ENCODE data around the gene CDK14. TPM values are rescaled to one million over a fixed set of nuclear protein-coding genes. Genes with fewer than 3 reads are reported as not detected.
"Not testable (repeated sequence)": the region's sequence is repeated elsewhere in the genome, so short reads cannot be mapped to it uniquely, and the experiment has no call there.

The CDK14 gene
- total and polyA plus RNA-seq, 4 donors, result 60.9 to 126 (median 82.9) TPM

- no peaks in the 10 kb centered on the region for H3K9me3 ChIP-seq (ENCODE audit: control insufficient read depth, insufficient read depth, low read length)
- 40% methylated on average over 10 of the region's 11 CpGs for WGBS (ENCODE audit: insufficient coverage)
- H3K36me3 ChIP-seq (ENCODE audit: control insufficient read depth, insufficient read depth, low read length), result no peaks in the 10 kb centered on the region
- H3K27ac ChIP-seq (ENCODE audit: low read depth, low read length), result no peak overlapping the region
- H3K4me3 ChIP-seq (ENCODE audit: low read depth, low read length), result no peak overlapping the region
- peak in 4 of 6 donors; percentile 11 to 52 (median 39) for DNase-seq (ENCODE audit: low read depth in 4 of 6, low spot score in 6 of 6)
- peaks cover 4% of the 10 kb centered on the region for H3K4me1 ChIP-seq (ENCODE audit: control insufficient read depth, insufficient read depth, low read length)
- no peaks in the 10 kb centered on the region for H3K27me3 ChIP-seq (ENCODE audit: control insufficient read depth, insufficient read depth, low read length)
Observed at GRCh38 chr7:91168871-91169829, 573.0 kb downstream of the CDK14 start.

DNA sequence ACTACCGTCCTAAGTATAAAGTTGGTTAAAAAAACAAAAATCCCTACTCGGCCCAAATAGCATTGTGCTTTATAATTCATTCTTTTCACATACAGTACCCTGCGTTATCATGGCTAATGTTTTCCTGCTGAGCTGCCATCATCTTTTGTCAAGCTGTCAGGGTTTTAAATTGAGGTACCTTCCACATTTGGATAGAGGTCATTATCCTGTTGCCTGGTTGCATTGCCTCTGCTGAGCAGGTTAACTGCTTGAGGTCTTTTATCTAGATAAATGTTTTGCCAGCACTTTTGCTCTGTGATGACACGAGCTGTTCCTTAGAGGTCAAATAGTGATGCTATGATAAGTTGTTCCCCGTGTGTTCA lies 573.7 kb downstream of the CDK14 start:
- Histone ChIP-seq H3K4me3 (ENCODE audit: low read depth, low read length) (no peak overlapping the region), H3K36me3 (ENCODE audit: control insufficient read depth, insufficient read depth, low read length) (no peaks in the 10 kb centered on the region), H3K27ac (ENCODE audit: low read depth, low read length) (no peak overlapping the region), H3K27me3 (ENCODE audit: control insufficient read depth, insufficient read depth, low read length) (no peaks in the 10 kb centered on the region), H3K9me3 (ENCODE audit: control insufficient read depth, insufficient read depth, low read length) (no peaks in the 10 kb centered on the region), H3K4me1 (ENCODE audit: control insufficient read depth, insufficient read depth, low read length) (peaks cover 4% of the 10 kb centered on the region)
- peak in 1 of 6 donors; percentile 43 for DNase-seq (ENCODE audit: low read depth in 4 of 6, low spot score in 6 of 6)
- WGBS (ENCODE audit: insufficient coverage), result 44% methylated on average over 1 of the region's 5 CpGs

DNA sequence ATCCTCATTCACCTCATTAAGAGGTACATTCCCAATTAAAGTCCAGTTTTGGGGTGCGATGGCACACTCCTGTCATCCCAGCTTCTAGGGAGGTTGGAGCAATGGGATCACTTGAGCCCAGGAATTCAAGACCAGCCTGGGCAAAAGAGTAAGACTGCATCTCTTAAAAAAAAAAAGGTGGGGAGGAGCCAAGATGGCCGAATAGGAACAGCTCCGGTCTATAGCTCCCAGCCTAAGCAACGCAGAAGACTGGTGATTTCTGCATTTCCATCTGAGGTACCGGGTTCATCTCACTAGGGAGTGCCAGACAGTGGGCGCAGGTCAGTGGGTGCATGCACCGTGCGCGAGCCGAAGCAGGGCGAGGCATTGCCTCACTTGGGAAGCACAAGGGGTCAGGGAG lies 577.1 kb downstream of the CDK14 start:
- not testable (repeated sequence) for H3K36me3 ChIP-seq (ENCODE audit: control insufficient read depth, insufficient read depth, low read length); H3K9me3 ChIP-seq (ENCODE audit: control insufficient read depth, insufficient read depth, low read length); H3K4me1 ChIP-seq (ENCODE audit: control insufficient read depth, insufficient read depth, low read length); H3K27ac ChIP-seq (ENCODE audit: low read depth, low read length); H3K4me3 ChIP-seq (ENCODE audit: low read depth, low read length); H3K27me3 ChIP-seq (ENCODE audit: control insufficient read depth, insufficient read depth, low read length); DNase-seq (ENCODE audit: low read depth in 4 of 6, low spot score in 6 of 6)
- WGBS (ENCODE audit: insufficient coverage), result 100% methylated on average over 2 of the region's 11 CpGs

GRCh38 chr7:91180746-91181145 lies 584.6 kb downstream of the CDK14 start:
- WGBS (ENCODE audit: insufficient coverage), result no CpG with 5 or more reads among the region's 1 CpG
- Histone ChIP-seq H3K27ac (ENCODE audit: low read depth, low read length) (no peak overlapping the region), H3K36me3 (ENCODE audit: control insufficient read depth, insufficient read depth, low read length) (no peaks in the 10 kb centered on the region), H3K9me3 (ENCODE audit: control insufficient read depth, insufficient read depth, low read length) (peaks cover 3% of the 10 kb centered on the region), H3K4me1 (ENCODE audit: control insufficient read depth, insufficient read depth, low read length) (no peaks in the 10 kb centered on the region), H3K4me3 (ENCODE audit: low read depth, low read length) (no peak overlapping the region), H3K27me3 (ENCODE audit: control insufficient read depth, insufficient read depth, low read length) (no peaks in the 10 kb centered on the region)
- no peak for DNase-seq (ENCODE audit: low read depth in 4 of 6, low spot score in 6 of 6)

GRCh38 chr7:91181949-91182348 lies 585.8 kb downstream of the CDK14 start:
- Histone ChIP-seq H3K27ac (ENCODE audit: low read depth, low read length) (no peak overlapping the region), H3K36me3 (ENCODE audit: control insufficient read depth, insufficient read depth, low read length) (no peaks in the 10 kb centered on the region), H3K4me1 (ENCODE audit: control insufficient read depth, insufficient read depth, low read length) (no peaks in the 10 kb centered on the region), H3K9me3 (ENCODE audit: control insufficient read depth, insufficient read depth, low read length) (peaks cover 3% of the 10 kb centered on the region), H3K4me3 (ENCODE audit: low read depth, low read length) (no peak overlapping the region), H3K27me3 (ENCODE audit: control insufficient read depth, insufficient read depth, low read length) (no peaks in the 10 kb centered on the region)
- DNase-seq (ENCODE audit: low read depth in 4 of 6, low spot score in 6 of 6), result no peak

- DNase-seq (ENCODE audit: low read depth in 4 of 6, low spot score in 6 of 6), result no peak
- Histone ChIP-seq H3K27me3 (ENCODE audit: control insufficient read depth, insufficient read depth, low read length) (no peaks in the 10 kb centered on the region), H3K36me3 (ENCODE audit: control insufficient read depth, insufficient read depth, low read length) (no peaks in the 10 kb centered on the region), H3K9me3 (ENCODE audit: control insufficient read depth, insufficient read depth, low read length) (peaks cover 3% of the 10 kb centered on the region), H3K27ac (ENCODE audit: low read depth, low read length) (no peak overlapping the region), H3K4me1 (ENCODE audit: control insufficient read depth, insufficient read depth, low read length) (no peaks in the 10 kb centered on the region), H3K4me3 (ENCODE audit: low read depth, low read length) (no peak overlapping the region)
- 96% methylated on average over 2 of the region's 5 CpGs for WGBS (ENCODE audit: insufficient coverage)
Observed at GRCh38 chr7:91182819-91183764, 587.0 kb downstream of the CDK14 start.

GRCh38 chr7:91185771-91186170 lies 589.6 kb downstream of the CDK14 start:
- DNase-seq (ENCODE audit: low read depth in 4 of 6, low spot score in 6 of 6), result no peak

DNA sequence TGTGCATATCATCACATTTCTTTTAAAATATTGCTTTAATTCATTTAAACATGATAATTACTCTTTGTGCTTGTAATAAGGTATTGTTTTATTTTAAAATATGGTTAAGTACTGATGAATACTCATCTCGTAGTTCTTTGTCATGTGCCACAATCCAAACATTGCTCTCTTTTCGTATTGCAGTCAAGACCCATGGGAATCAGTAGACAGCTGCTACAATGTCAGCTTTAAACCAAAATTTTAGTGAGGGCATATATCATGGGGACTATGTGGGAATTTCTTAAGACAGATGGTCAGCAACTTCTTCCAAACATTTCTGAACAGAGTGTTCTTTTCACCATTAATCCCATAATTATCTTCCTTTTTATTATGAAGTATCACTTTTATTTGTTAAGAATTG lies 590.9 kb downstream of the CDK14 start:
- WGBS (ENCODE audit: insufficient coverage), result no CpG with 5 or more reads among the region's 2 CpGs
- no peaks in the 10 kb centered on the region for H3K4me1 ChIP-seq (ENCODE audit: control insufficient read depth, insufficient read depth, low read length)

More at GRCh38 chr7:91185771-91186170, 589.6 kb downstream of the CDK14 start:
- Histone ChIP-seq H3K27ac (ENCODE audit: low read depth, low read length) (no peak overlapping the region), H3K36me3 (ENCODE audit: control insufficient read depth, insufficient read depth, low read length) (no peaks in the 10 kb centered on the region), H3K4me1 (ENCODE audit: control insufficient read depth, insufficient read depth, low read length) (no peaks in the 10 kb centered on the region), H3K27me3 (ENCODE audit: control insufficient read depth, insufficient read depth, low read length) (no peaks in the 10 kb centered on the region), H3K9me3 (ENCODE audit: control insufficient read depth, insufficient read depth, low read length) (peaks cover under 1% of the 10 kb centered on the region), H3K4me3 (ENCODE audit: low read depth, low read length) (no peak overlapping the region)
- WGBS (ENCODE audit: insufficient coverage), result no CpG with 5 or more reads among the region's 2 CpGs

DNA sequence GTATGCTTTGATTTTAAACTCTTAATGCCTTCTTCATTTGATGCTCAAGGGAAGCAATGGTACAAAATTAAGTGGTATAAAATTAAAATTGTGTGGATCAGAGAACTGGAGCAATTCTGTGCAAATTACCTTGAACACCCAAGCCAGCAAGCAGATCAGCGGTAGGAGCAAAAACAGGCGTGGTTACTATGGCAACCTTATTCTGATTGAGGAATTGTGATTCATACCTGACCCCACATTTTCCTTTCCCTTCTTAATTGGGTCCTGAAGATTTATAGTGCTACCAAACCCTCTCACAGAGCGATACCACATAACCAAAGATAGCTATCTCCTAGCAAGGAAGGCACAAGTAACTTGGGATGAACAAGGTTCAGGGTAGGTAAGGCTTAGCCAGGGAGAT lies 595.6 kb downstream of the CDK14 start:
- Histone ChIP-seq H3K4me3 (ENCODE audit: low read depth, low read length) (no peak overlapping the region), H3K27ac (ENCODE audit: low read depth, low read length) (no peak overlapping the region), H3K27me3 (ENCODE audit: control insufficient read depth, insufficient read depth, low read length) (no peaks in the 10 kb centered on the region), H3K36me3 (ENCODE audit: control insufficient read depth, insufficient read depth, low read length) (no peaks in the 10 kb centered on the region), H3K9me3 (ENCODE audit: control insufficient read depth, insufficient read depth, low read length) (no peaks in the 10 kb centered on the region), H3K4me1 (ENCODE audit: control insufficient read depth, insufficient read depth, low read length) (no peaks in the 10 kb centered on the region)
- WGBS (ENCODE audit: insufficient coverage), result no CpG with 5 or more reads among the region's 3 CpGs
- peak in 1 of 6 donors; percentile 18 for DNase-seq (ENCODE audit: low read depth in 4 of 6, low spot score in 6 of 6)

More for the DNA sequence above, 590.9 kb downstream of the CDK14 start:
- Histone ChIP-seq H3K27ac (ENCODE audit: low read depth, low read length) (no peak overlapping the region), H3K9me3 (ENCODE audit: control insufficient read depth, insufficient read depth, low read length) (no peaks in the 10 kb centered on the region), H3K27me3 (ENCODE audit: control insufficient read depth, insufficient read depth, low read length) (no peaks in the 10 kb centered on the region), H3K36me3 (ENCODE audit: control insufficient read depth, insufficient read depth, low read length) (no peaks in the 10 kb centered on the region), H3K4me3 (ENCODE audit: low read depth, low read length) (no peak overlapping the region)
- DNase-seq (ENCODE audit: low read depth in 4 of 6, low spot score in 6 of 6), result no peak
